NCI-H524 treated with DMSO at 0.1 percent for 48 hours (cell line): Measurements from ENCODE around the gene ZSCAN20.

Source experiments
- DNase-seq: peaks from one replicate; lab custom pipeline; 2025; lab: John Stamatoyannopoulos, UW

The ZSCAN20 gene

DNA sequence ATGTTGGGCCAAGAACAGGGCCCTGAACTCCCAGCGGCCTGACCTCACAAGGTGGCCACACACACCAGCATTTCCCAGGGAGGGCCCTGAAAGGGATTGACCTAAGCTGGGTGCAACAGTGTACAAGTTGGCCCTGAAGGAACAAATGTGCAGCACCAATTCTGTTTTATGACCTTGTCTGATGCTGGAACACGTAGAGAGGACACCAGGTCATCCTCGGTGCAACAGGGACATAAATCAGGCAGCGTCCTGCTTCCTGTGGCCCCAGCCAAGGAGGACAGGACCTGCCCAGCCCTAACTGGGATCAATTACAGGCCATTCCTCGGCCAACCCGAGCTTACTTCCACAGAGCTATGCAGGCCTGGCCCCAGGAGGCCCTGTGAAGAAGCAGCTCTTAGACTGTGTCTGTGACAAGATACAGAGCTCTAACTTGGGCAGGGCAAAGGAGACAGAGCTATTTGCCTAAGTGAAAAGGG is 28.7 kb upstream of the ZSCAN20 start:
- DNase-seq = no peak

DNA sequence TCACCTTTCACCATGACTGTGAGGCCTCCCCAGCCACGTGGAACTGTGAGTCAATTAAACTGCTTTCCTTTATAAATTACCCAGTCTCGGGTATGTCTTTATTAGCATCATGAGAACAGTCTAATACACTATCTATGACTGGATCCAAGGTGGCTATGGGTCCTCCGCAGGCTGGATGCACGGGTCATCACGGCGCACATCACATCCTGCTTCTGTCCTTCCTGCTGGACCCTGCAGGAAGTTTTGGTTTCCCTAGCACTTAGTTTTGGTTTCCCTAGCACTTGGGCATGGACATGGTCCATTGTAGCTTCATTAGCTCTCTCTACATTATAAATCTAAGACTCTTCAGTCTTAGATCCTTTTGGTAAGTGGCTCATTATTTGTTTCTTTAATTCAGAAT is 27.3 kb upstream of the ZSCAN20 start:
- no peak for DNase-seq

DNA sequence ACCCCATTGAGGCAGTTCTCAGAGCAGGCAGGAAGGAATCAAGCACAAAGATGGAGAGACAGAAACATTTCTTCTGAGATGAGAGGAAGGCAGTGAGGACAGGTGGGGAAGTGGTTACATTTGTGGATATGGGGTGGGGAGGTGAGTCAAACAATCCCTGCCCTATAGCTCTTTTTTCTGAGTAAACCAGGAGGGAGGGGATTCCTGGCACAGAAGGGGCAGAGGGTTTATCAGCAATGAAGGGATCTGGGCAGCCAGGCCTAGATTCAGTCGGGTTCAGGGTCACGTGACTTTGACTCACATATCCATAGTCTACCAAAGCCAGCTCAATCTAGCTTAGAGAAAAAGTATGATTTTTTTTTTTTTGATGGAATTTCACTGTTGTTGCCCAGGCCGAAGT is 25.9 kb upstream of the ZSCAN20 start:
- no peak for DNase-seq

DNA sequence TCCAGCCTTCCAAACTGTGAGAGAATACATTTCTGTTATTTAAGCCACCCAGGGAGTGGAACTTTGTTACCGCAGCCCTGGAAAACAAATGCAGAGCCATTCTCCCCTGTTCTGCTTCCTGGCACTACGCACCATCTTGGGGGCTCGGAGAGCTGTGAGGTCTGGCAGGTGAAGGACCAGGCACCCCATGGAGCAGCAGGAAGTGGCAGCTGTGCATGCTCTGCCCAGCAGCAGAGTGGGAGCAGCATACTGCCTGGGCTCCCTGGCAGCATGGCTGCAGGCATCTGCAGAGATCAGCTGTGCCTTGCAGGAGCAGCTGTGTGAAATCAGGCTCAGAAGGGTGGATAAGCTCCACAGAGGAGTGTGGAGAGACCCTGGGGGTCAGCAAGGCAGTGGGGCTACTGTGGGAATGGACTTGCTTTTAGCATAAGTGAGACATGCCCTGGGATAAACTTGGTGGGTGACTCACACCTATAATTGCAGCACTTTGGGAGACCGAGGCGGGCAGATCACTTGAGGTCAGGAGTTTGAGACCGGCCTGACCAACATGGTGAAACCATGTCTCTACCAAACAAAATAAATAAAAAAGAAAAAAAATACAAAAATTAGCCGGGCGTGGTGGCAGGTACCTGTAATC is 17.7 kb upstream of the ZSCAN20 start:
- no peak for DNase-seq

DNA sequence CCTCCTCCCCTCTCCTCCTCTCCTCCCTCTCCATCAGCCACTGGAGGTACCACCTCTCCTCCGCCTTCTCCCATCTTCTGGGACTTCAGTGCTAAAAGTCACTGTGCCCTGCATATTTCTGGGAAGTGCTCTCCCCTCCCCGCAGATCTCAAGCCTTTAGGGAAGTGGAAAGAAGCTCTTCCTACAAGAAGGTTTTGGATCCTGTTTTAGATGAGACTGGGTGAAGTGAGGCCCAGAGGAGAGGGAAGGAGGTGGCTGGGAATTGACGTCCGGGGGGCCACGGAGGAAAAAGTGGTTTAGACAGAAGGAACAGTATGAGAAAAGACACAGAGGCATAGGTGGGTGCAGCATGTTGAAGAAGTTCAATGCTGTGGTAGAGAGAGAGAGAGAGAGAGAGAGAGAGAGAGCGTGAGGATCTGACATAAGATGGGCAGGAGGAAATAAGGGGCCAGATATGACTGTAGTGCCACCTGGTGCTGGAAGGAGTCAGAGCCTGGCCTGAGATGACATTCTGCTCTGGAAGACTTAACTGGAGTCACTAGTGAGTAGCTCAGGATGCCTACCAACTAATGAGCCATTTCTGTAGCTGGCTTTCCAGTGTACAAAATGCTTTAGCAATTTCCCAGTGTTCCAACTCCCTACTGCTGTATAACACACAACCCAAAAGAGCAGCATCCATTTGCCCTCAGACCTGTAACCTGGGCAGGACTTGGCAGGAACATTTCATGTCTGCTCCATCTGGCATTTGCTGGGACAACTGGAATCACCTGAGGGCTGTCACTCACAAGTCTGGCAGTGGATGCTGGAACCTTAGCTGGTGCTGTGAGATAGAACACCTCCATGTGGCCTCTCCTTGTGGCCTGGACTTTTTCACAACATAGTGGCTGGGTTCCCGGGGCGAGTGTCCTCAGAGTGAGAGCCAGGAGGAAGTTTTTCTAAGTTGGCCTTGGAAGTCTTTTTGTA is 16.6 kb upstream of the ZSCAN20 start:
- DNase-seq = peak; percentile 49

DNA sequence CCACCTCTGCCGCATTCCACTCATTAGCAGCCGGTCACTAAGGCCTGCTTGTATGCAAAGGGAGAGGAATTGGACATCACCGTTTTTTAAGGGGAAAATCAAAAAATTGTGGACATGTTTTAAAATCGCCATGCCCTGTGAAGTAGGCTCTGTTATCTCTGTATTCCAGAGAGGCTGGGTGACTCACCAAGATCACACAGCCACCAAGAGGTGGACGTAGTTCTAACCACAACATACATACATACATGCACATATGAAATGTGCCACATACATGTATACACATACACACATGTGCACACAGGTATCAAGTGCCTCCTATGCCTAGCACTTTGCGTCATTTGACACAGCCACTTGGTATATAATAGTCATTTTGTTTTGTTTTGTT is 16.0 kb upstream of the ZSCAN20 start:
- DNase-seq = no peak

DNA sequence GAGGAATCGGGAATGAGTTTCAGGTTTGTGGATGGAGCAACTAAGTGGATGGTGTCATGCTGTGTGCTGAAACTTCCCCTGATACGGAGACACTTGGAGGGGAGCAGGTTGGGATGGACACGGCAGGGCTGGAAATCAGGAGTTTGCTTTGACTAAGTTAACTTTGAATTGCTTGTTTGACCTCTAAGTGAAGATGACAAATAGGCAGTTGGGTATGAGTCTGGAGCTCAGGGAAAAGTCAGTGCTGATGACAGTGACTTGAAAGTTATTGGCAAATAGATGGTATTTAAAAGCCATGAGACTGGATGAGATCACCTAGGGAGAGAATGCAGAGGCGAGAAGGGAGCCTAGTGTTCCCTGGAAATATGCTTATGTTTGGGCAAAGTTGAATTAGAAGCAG is 12.8 kb upstream of the ZSCAN20 start:
- no peak for DNase-seq

DNA sequence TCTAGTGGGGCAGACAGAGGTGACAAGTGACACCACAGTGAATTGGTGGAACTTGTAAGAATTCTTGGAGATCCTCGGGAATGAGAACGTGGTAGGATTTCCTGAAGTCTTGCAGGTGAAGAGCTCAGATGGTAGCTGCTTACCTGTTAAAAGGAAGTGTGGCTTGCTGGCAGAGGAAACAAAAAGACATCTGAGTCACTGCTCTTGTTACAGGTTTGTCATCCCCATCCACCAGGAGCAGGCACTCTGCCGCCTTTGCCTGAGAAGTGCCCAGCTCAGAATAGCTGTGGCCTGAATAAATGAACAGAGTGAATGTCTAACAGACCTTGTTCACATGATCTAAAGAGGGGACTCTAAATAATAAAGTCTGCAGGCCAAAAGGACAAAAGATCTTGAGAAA is 12.3 kb upstream of the ZSCAN20 start:
- no peak for DNase-seq

DNA sequence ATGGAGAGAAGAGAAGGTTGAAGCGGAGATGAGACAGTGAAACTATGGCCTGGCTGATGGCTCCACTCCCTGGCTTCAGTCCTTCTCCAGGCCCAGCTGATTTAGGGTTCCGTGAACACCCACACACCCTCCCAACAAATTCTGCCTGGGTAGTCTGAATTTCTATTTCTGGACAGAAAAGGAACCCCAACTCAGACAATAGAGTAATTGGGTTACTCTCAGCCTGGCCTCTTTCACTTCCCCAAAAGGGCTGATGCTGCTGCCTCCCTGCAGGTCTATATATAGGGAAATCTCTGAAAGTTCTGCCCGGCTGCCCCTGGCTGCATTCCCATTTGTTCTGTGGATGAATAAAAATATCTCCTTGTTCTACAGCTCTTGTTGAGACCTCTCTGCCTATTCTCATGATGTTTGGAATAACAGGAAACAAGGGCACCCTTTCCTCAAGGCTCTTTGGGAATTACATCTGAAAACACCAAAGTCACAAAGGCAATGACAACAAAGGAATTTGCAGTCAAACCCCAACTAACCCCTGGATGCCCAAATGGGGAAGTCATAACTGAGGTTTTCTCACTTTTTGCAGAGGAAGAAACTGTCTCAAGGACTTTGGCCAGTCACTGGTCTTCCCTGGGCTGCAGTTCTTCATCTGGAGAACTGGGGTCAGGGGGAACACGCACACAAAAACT is 11.4 kb upstream of the ZSCAN20 start:
- DNase-seq = no peak

DNA sequence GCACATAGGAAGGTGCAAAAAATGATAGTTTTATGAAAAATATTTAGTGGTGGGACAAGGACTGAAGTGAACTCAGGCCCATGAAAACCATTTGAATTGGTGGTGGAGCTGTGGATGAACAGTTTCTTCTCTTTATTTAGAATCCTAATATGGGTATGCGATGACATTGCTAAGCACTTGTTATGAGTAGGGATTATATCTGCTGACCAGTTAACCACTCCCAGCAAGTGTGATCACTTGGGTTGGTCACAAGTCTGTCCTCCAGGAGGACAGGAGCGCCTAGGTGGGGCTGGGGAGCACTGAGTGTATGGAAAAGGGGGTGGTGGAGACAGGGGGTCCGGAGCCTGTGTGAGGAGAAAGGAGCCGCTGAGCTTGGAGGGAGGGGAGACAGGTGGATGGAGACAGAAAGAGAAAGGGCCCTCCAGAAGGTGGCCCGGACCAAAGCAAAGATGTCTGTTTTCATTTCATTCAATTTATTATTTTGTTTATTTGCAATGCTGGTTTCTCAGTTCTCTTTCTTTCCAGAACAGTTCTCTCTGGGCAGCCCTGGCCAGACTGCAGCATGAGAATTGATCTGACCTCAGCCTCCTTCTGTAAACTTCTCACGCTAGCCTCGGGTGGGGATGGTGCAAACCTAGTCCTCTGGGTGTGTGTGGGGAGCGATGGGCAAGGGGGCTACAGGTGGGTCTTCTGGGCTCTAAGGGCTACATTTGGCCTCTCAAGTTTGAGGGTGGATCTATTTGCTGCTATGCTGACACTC is 9.9 kb upstream of the ZSCAN20 start:
- no peak for DNase-seq

DNA sequence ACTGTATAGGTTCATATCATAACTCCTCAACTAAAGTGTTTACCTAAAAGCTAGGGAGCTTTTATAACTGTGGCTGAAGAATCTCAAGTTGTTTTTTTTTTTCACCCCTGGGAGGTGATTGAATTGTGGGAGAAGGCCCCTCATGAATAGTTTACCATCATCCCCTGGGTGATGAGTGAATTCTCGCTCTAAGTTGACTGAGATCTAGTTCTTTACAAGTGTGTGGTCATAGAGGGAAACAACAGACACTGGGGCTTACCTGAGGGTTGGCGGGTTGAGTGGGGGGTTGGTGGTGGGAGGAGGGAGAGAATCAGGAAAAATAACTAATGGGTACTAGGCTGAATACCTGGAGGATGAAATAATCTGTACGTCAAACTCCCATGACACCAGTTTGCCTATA is 7.9 kb upstream of the ZSCAN20 start:
- DNase-seq = no peak

DNA sequence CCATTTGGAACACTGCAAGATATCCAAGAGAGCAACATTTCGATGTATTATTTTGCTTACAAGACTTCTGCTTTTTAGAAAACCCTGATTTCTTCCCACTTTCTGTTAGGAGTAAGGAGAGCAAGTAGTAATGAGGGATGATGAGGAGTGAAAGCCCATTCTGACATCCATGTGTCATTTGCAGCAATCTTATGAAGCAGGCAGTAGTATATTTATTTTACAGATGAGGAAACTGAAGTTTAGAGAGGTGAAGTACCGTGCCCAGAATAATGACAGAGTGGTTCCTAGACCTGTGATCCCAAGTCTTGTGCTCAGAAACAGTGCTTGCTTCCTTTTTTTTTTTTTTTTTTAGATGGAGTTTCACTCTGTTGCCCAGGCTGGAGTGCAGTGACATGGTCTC is 7.1 kb upstream of the ZSCAN20 start:
- no peak for DNase-seq

DNA sequence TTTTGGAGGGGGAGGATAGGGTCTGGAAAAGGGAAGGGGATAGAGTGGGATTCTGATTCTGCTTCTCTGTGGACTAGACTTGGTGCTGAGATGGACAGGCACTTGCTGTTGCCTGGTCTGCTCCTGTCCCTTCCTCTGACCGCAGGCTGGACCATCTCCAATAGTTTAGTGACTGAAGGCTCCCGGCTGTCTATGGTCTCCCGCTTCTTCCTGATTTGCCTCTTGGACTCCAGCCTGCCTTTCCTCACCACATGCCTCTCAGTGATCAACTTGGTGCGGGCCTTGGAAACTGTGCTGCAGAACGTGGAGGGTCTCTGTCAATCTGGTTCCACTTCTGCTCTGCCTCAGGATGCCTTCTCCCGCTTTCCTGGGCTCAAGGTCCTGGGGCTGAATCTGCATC is 6.3 kb upstream of the ZSCAN20 start:
- no peak for DNase-seq

DNA sequence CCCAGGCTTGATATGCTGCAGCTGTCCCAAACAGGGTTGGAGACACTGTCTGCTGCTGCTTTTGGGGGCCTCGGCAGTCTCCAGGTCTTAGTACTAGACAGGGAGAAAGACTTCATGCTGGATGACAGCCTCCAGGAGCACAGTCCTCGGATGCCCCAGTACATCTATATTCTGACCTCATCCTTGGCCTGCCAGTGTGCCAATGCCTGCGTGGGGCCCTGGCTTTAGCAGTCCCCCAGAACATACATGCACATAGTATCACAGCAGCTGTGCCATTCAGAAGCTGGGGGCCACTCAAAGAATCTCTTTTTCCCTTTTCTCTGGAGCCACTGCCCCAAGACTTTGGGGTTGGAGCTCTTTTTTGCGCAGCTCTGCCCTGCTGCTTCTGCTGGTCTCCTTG is 4.4 kb upstream of the ZSCAN20 start:
- no peak for DNase-seq

DNA sequence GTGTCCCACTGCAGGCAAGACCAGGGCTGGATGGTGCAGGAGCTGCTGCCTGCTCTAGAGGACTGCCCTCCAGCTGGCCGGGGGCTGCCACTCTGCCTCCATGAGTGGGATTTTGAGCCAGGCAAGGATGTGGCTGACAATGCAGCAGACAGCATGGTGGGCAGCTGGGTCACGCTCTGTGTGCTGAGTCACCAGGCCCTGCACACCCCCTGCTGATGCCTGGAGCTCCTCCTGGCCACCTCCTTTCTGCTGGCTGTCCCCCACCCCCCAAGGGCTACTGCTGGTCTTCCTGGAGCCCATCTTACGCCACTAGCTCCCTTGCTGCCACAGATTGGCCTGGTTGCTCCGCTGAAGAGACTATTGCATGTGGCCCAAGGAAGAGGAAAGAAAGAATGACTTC is 3.9 kb upstream of the ZSCAN20 start:
- no peak for DNase-seq

DNA sequence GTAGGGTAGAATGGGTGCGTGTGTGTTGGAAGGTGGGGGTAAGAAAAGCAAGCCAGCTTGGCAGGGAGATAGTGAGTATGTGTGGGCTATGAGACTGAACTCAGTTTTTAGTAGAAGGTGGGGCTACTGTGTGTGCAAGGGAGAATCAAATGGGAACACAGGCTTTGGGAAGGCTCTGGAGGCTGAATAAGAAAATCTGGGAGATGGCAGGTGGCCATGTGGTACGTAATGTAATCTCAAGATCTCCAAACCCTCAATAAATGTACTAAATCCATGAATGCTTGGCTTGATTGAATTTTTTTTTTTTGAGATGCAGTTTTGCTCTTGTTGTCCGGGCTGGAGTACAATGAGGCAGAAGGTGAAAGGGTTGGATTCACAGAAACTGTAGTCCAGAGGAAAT is 3.5 kb upstream of the ZSCAN20 start:
- DNase-seq = no peak

DNA sequence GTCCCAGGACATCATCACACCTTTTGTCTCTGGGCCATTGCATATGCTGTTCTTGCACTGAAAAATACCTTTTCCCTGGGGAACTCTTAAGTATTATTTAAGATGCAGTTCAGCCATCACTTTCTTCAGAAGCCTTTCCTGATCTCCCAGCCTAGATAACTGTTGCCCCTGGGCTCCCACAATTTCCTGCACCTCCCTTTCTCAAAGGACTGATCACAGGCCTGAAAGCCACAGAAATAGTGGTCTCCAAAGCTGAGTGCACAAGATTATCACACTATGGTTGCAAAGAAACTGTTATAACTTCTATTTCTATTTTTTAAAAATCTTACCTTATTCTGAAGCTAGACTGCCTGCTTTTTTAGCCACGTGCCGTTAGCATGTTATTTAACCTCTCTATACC is 2.8 kb upstream of the ZSCAN20 start:
- no peak for DNase-seq

DNA sequence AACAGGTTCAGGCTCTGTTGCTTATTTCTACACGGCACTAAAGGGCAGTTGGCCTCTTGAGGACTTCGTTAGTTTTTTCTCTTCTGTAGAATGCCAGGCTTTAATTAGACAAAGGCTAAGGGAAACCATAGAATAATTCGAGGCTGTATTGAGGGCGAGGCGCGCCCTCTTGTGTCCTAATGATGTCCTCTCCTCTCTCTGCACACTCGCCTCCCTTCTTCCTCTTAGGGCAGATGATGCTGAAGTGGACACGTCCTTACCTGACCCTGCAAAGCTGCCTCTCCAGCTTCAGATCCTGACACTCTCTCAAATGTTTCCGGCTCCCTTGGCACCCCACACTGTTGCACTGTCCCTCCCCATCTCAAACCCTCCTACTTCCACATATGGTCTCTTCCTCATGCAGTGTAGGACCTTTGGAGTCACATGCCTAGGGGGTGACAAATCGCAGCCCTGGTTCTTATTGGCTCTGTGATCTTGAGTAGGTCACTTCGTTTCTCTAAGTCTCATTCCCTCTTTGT is 1.9 kb upstream of the ZSCAN20 start:
- peak; percentile 73 for DNase-seq

DNA sequence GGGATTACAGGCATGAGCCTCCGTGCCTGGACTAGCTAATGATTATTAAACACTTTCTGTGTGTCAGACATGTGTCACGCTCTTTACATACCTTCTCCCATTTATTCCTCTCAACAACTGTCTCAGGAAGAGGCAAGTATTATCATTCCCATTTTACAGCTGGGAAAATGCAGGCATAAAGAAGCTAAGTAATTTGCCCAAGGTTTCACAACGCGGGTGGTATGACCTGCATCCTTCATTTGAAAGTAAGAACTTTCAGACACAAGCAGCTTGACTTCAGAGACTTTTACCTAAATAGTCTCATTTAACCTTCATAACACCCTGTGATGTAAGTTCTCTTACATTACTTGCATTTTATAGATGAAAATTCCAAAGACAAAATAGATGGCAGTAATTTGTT is 1.0 kb upstream of the ZSCAN20 start:
- no peak for DNase-seq

DNA sequence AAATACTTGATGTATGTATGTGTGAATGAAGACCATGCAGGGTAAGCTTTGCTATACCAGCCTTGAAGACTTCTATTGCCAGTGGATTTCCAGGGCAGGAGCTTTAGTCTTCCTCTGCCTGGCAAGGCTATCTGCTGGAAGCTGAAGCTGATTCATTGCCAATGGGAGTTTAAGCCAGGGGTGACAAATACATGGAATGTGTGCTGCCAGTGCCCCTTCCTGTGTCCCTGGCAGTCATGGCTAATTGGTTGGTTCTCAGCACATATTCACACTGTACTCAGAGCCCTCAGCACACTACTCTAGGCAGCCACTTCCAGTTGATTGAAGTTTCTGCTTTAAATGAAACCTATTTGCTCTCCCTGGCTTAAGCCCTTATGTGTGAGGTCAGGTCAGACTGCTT is 1.5 kb downstream of the ZSCAN20 start:
- DNase-seq = no peak

DNA sequence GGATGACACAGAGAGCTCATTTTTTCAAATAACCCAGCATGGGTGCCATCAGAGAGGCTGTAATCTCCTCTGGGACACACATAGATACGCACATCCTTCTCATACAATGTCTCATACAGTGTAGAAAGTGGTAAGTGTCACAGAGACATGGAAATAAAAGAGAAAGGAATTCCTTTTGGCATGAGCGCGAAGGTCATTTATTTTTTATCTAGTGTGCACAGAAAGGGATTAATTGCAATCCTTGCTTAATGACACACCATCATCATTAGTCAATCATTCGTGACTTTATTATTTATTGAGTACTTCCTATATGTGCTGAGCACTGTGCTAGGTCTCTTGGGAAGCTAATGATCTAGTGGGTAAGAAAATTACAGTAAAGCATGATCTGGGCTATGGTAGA is 5.0 kb downstream of the ZSCAN20 start:
- no peak for DNase-seq

DNA sequence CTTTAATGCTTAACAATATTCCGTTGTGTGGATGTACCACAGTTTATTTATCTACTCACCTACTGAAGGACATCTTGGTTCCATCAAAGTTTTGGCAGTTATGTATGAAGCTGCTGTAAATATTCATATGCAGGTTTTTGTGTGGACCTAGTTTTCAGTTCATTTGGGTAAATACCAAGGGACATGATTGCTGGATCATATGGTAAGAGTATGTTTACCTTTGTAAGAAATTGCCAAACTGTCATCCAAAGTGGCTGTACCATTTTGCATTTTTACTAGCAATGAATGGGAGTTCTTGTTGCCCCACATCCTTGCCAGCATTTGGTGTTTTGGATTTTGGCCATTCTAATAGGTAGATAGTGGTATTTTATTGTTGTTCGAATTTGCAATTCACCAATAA is 10.0 kb downstream of the ZSCAN20 start:
- DNase-seq = no peak
